Thyroid gland (tissue), 4 donors: Measurements from ENCODE around the gene ELMO2. TPM values are rescaled to one million over a fixed set of nuclear protein-coding genes. Genes with fewer than 3 reads are reported as not detected.

Experiments
- DNase-seq, 2 donors: peaks; one replicate each; pipeline ENCODE4 v3.0.0-alpha.2; 2019
- H3K27ac ChIP-seq, 3 donors: fragments of 200-600 bp; sonication (generic); 1 replicate in 2 of 3; 2 replicates in 1 of 3; pipeline ENCODE4 v1.5.1; 2016 to 2019; ENCODE audit warnings: mild to moderate bottlenecking in 1 of 3, moderate library complexity in 1 of 3
- H3K27me3 ChIP-seq: fragments of 200-600 bp; sonication (generic); one replicate; pipeline ENCODE4 v1.5.1; 2019
- H3K36me3 ChIP-seq, 2 donors: fragments of 200-600 bp; sonication (generic); one replicate each; pipeline ENCODE4 v1.5.1; 2016 to 2019
- H3K4me1 ChIP-seq, 2 donors: fragments of 200-600 bp; sonication (generic); one replicate each; pipeline ENCODE4 v1.5.1; 2017 to 2019
- H3K4me3 ChIP-seq, 3 donors: fragments of 200-600 bp; sonication (generic); replicated peaks in 1 of 3; 1 replicate in 2 of 3; 2 replicates in 1 of 3; pipeline ENCODE4 v1.5.1; 2016; ENCODE audit warnings: mild to moderate bottlenecking in 1 of 3
- H3K9me3 ChIP-seq: fragments of 200-600 bp; sonication (generic); one replicate; pipeline ENCODE4 v1.5.1; 2017
- POLR2A ChIP-seq, 2 donors: fragments of 450-650 bp; IDR thresholded peaks; one replicate each; pipeline ENCODE4 v1.6.1; 2017; ENCODE audit warnings: antibody characterized with exemption in 2 of 2, mild to moderate bottlenecking in 2 of 2, moderate library complexity in 1 of 2
- WGBS, 2 donors: methylation state at CpG; one replicate each; pipeline ENCODE4 v1.1.5; 2017; 5-methylcytosine and 5-hydroxymethylcytosine counted together
- intact Hi-C: fragments of 100-400 bp; cut with DNase I; formaldehyde crosslinking; loops from one replicate; pipeline ENCODE4 v1.15.1; 2023
- total RNA-seq, 4 donors: library from RNA; depleted of rRNA; stranded (reverse); fragments of >200 nt; gene quantifications; one replicate each; pipeline ENCODE4 v1.2.3, GENCODE V29; 2016
- TF ChIP-seq, protein P1 (sequence below), 6 experiments: fragments of 200-600 bp in 3 of 6; fragments of 450-650 bp in 3 of 6; sonication (generic) in 3 of 6; IDR thresholded peaks; one replicate each; pipeline ENCODE4 v1.5.1; 2016 to 2019; ENCODE audit warnings: antibody characterized with exemption in 6 of 6, mild to moderate bottlenecking in 2 of 6, inconsistent platforms in 1 of 6, moderate library complexity in 1 of 6

The ELMO2 gene
- total RNA-seq, 4 donors from 2014 or later = 47.0 to 60.6 (median 54.6) TPM

GRCh38 chr20:46356195-46357029 is 50.0 kb downstream of the ELMO2 start:
- Histone ChIP-seq H3K4me1 (peaks cover 0 to 12% of the 10 kb centered on the region in 2 donors), H3K27ac (no peak overlapping the region), H3K27me3 (no peaks in the 10 kb centered on the region), H3K4me3 (no peak overlapping the region), H3K36me3 (peaks cover 6 to 21% of the 10 kb centered on the region in 2 donors), H3K9me3 (no peaks in the 10 kb centered on the region)
- no peak for DNase-seq
- TF ChIP-seq POLR2A (IDR thresholded peaks at IDR 0.05) = no peak
- TF ChIP-seq, protein P1, sequence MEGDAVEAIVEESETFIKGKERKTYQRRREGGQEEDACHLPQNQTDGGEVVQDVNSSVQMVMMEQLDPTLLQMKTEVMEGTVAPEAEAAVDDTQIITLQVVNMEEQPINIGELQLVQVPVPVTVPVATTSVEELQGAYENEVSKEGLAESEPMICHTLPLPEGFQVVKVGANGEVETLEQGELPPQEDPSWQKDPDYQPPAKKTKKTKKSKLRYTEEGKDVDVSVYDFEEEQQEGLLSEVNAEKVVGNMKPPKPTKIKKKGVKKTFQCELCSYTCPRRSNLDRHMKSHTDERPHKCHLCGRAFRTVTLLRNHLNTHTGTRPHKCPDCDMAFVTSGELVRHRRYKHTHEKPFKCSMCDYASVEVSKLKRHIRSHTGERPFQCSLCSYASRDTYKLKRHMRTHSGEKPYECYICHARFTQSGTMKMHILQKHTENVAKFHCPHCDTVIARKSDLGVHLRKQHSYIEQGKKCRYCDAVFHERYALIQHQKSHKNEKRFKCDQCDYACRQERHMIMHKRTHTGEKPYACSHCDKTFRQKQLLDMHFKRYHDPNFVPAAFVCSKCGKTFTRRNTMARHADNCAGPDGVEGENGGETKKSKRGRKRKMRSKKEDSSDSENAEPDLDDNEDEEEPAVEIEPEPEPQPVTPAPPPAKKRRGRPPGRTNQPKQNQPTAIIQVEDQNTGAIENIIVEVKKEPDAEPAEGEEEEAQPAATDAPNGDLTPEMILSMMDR (IDR thresholded peaks at IDR 0.05) = no peak
- 70 to 76% methylated on average over 17 to 19 of the region's 23 CpGs for WGBS, 2 donors
- intact Hi-C loops = no loop called here

GRCh38 chr20:46355778-46356177 is 50.6 kb downstream of the ELMO2 start:
- no peaks in the 10 kb centered on the region for H3K27me3 ChIP-seq
- TF ChIP-seq POLR2A (IDR thresholded peaks at IDR 0.05) = no peak
- TF ChIP-seq, protein P1 (IDR thresholded peaks at IDR 0.05) = no peak
- 88 to 91% methylated on average over 7 of the region's 7 CpGs for WGBS, 2 donors
- no peak for DNase-seq
- H3K9me3 ChIP-seq = no peaks in the 10 kb centered on the region
- peaks cover under 1 to 12% of the 10 kb centered on the region in 2 donors for H3K4me1 ChIP-seq
- intact Hi-C loops = no loop called here
- peaks cover 8 to 27% of the 10 kb centered on the region in 2 donors for H3K36me3 ChIP-seq
- H3K27ac ChIP-seq = no peak overlapping the region
- H3K4me3 ChIP-seq = no peak overlapping the region

- no peak for DNase-seq
- Histone ChIP-seq H3K27ac (no peak overlapping the region), H3K9me3 (no peaks in the 10 kb centered on the region), H3K4me1 (peaks cover 6 to 19% of the 10 kb centered on the region in 2 donors), H3K4me3 (no peak overlapping the region), H3K27me3 (no peaks in the 10 kb centered on the region), H3K36me3 (peaks cover 8 to 27% of the 10 kb centered on the region in 2 donors)
- intact Hi-C loops = no loop called here
- 94 to 95% methylated on average over 10 of the region's 20 CpGs for WGBS, 2 donors
- TF ChIP-seq POLR2A (IDR thresholded peaks at IDR 0.05) = no peak
- TF ChIP-seq, protein P1 (IDR thresholded peaks at IDR 0.05) = no peak
These were observed 51.3 kb downstream of the ELMO2 start for GRCh38 chr20:46354920-46355654.

GRCh38 chr20:46354207-46354555 is 52.2 kb downstream of the ELMO2 start:
- Histone ChIP-seq H3K4me1 (peaks cover 16 to 28% of the 10 kb centered on the region in 2 donors), H3K36me3 (peaks cover 8 to 27% of the 10 kb centered on the region in 2 donors), H3K9me3 (no peaks in the 10 kb centered on the region), H3K4me3 (no peak overlapping the region), H3K27ac (no peak overlapping the region), H3K27me3 (no peaks in the 10 kb centered on the region)
- TF ChIP-seq, protein P1 (IDR thresholded peaks at IDR 0.05) = no peak
- no peak for TF ChIP-seq POLR2A (IDR thresholded peaks at IDR 0.05)
- no peak for DNase-seq
- intact Hi-C loops = no loop called here
- 89 to 92% methylated on average over 4 of the region's 4 CpGs for WGBS, 2 donors
